A549 (cell line): ENCODE measurements around the gene ETV1. TPM values are rescaled to one million over a fixed set of nuclear protein-coding genes. Genes with fewer than 3 reads are reported as not detected.

Experiments used
- ATAC-seq, 2 experiments: fragments of 200-7000 bp in 1 of 2; fragments of >200 bp in 1 of 2; cut with Nextera tagmentation in 1 of 2; cut with Tn5 transposase in 1 of 2; 3 replicates each; pipeline versions ENCODE4 v1.8.0 to v1.9.1; 2018 to 2020; ENCODE audit warnings: mild to moderate bottlenecking in 1 of 2, moderate library complexity in 1 of 2
- CTCF ChIA-PET: fragments of 300-600 bp; sonication (Branson Sonifier 250); formaldehyde crosslinking; extraction: SDS; loops from one replicate; lab custom pipeline; 2021; ENCODE audit warnings: antibody characterized with exemption, inconsistent platforms; lab: Yijun Ruan, JAX
- POLR2A ChIA-PET: fragments of 350-600 bp; formaldehyde crosslinking; extraction: SDS; loops from one replicate; lab custom pipeline; 2021; ENCODE audit warnings: antibody characterized with exemption, inconsistent platforms; lab: Yijun Ruan, JAX
- DNase-seq, 2 experiments: peaks; one replicate each; pipeline versions ENCODE4 v3.0.0 to v3.0.0-alpha.2; 2011 to 2016; ENCODE audit warnings: low read depth in 1 of 2, low spot score in 1 of 2
- FAIRE-seq: peaks from 2 replicates; lab custom pipeline; 2011; peaks lifted over from hg19 to GRCh38; lab: Jason Lieb, UNC
- H3K27ac ChIP-seq, 2 experiments: fragments of >200 bp; sonication (Bioruptor Twin); formaldehyde crosslinking; 3 replicates each; pipeline ENCODE4 v1.5.1; 2016 to 2017
- H3K4me1 ChIP-seq: fragments of >200 bp; sonication (Bioruptor Twin); formaldehyde crosslinking; 3 replicates; pipeline ENCODE4 v1.6.1; 2016
- H3K4me2 ChIP-seq: fragments of >200 bp; sonication (Bioruptor Twin); formaldehyde crosslinking; 3 replicates; pipeline ENCODE4 v1.6.1; 2016
- H3K4me3 ChIP-seq: fragments of >200 bp; sonication (Bioruptor Twin); formaldehyde crosslinking; 3 replicates; pipeline ENCODE4 v1.5.1; 2016
- H3K9me3 ChIP-seq: fragments of >200 bp; sonication (Bioruptor Twin); formaldehyde crosslinking; 3 replicates; pipeline ENCODE4 v1.6.1; 2016
- ATOH8 ChIP-seq: fragments of 250-450 bp; sonication (Bioruptor Pico); IDR thresholded peaks from 2 replicates; pipeline ENCODE4 v1.5.0; 2020; ENCODE audit warnings: low read depth, mild to moderate bottlenecking, moderate library complexity
- BCL3 ChIP-seq: fragments of >200 bp; sonication (Bioruptor Twin); formaldehyde crosslinking; IDR thresholded peaks from 3 replicates; pipeline ENCODE4 v1.6.1; 2016
- CBX2 ChIP-seq: fragments of 200-600 bp; sonication (generic); IDR thresholded peaks from 2 replicates; pipeline ENCODE4 v1.6.1; 2016; ENCODE audit warnings: low read depth, mild to moderate bottlenecking, borderline replicate concordance
- CEBPB ChIP-seq, 2 experiments: fragments of >200 bp in 1 of 2; sonication (Bioruptor Twin) in 1 of 2; formaldehyde crosslinking in 1 of 2; IDR thresholded peaks; 2 replicates each; pipeline ENCODE4 v1.6.1; 2012 to 2016
- CHD4 ChIP-seq: fragments of 200-600 bp; sonication (generic); IDR thresholded peaks from 2 replicates; pipeline ENCODE4 v1.6.1; 2016; ENCODE audit warnings: antibody characterized with exemption, mild to moderate bottlenecking, borderline replicate concordance
- CTCF ChIP-seq: fragments of >200 bp; sonication (Bioruptor Twin); formaldehyde crosslinking; IDR thresholded peaks from 3 replicates; pipeline ENCODE4 v1.5.1; 2016
- E2F6 ChIP-seq: IDR thresholded peaks from 2 replicates; pipeline ENCODE4 v1.6.1; 2012; ENCODE audit warnings: low read depth, borderline replicate concordance
- EHF ChIP-seq: fragments of 250-450 bp; sonication (Bioruptor Pico); IDR thresholded peaks from 2 replicates; pipeline ENCODE4 v1.5.0; 2020; ENCODE audit warnings: mild to moderate bottlenecking
- ELK1 ChIP-seq: fragments of 150-350 bp; IDR thresholded peaks from 2 replicates; pipeline ENCODE4 v1.6.1; 2014; ENCODE audit warnings: low read depth, mild to moderate bottlenecking, low read length
- FOXS1 ChIP-seq: fragments of 250-450 bp; sonication (Bioruptor Pico); IDR thresholded peaks from 2 replicates; pipeline ENCODE4 v1.5.0; 2020; ENCODE audit warnings: mild to moderate bottlenecking, moderate library complexity
- HDAC2 ChIP-seq: fragments of 200-600 bp; sonication (generic); IDR thresholded peaks from 2 replicates; pipeline ENCODE4 v1.6.1; 2016
- HOXA7 ChIP-seq: fragments of 250-450 bp; sonication (Bioruptor Pico); IDR thresholded peaks from 2 replicates; pipeline ENCODE4 v1.5.0; 2020; ENCODE audit warnings: mild to moderate bottlenecking, moderate library complexity
- HOXB5 ChIP-seq: fragments of 250-450 bp; sonication (Bioruptor Pico); IDR thresholded peaks from 2 replicates; pipeline ENCODE4 v1.5.0; 2020; ENCODE audit warnings: mild to moderate bottlenecking, moderate library complexity
- JUNB ChIP-seq: fragments of >200 bp; sonication (Bioruptor Twin); formaldehyde crosslinking; IDR thresholded peaks from 2 replicates; pipeline ENCODE4 v1.6.1; 2016
- MAX ChIP-seq: IDR thresholded peaks from 2 replicates; pipeline ENCODE4 v1.6.1; 2012
- MAZ ChIP-seq: fragments of 150-350 bp; IDR thresholded peaks from 2 replicates; pipeline ENCODE4 v1.6.1; 2014; ENCODE audit warnings: antibody characterized with exemption, low read depth, low read length, borderline replicate concordance
- NPAS2 ChIP-seq: fragments of 250-450 bp; sonication (Bioruptor Pico); IDR thresholded peaks from 2 replicates; pipeline ENCODE4 v1.8.0; 2022; ENCODE audit warnings: mild to moderate bottlenecking, moderate library complexity, borderline replicate concordance
- NR3C1 ChIP-seq: fragments of >200 bp; sonication (Bioruptor Twin); formaldehyde crosslinking; IDR thresholded peaks from 3 replicates; pipeline ENCODE4 v1.6.1; 2017
- POLR2A ChIP-seq: IDR thresholded peaks from 2 replicates; pipeline ENCODE4 v1.6.1; 2012; ENCODE audit warnings: mild to moderate bottlenecking, low read length
- REST ChIP-seq: fragments of 200-600 bp; sonication (generic); IDR thresholded peaks from 2 replicates; pipeline ENCODE4 v1.6.1; 2016; ENCODE audit warnings: antibody characterized with exemption, mild to moderate bottlenecking, moderate library complexity
- RFX5 ChIP-seq: fragments of 450-650 bp; IDR thresholded peaks from 2 replicates; pipeline ENCODE4 v1.7.1; 2014; ENCODE audit warnings: antibody characterized with exemption, mild to moderate bottlenecking, moderate library complexity
- RNF2 ChIP-seq: fragments of 200-600 bp; sonication (generic); IDR thresholded peaks from 2 replicates; pipeline ENCODE4 v1.6.1; 2016; ENCODE audit warnings: low read depth, mild to moderate bottlenecking, antibody characterized with exemption, moderate library complexity, borderline replicate concordance
- SREBF2 ChIP-seq: fragments of 450-650 bp; IDR thresholded peaks from 2 replicates; pipeline ENCODE4 v1.6.1; 2014; ENCODE audit warnings: mild to moderate bottlenecking, moderate library complexity
- TFCP2L1 ChIP-seq: fragments of 250-450 bp; sonication (Bioruptor Pico); IDR thresholded peaks from 2 replicates; pipeline ENCODE4 v1.5.0; 2021; ENCODE audit warnings: mild to moderate bottlenecking
- TP53 ChIP-seq: fragments of 250-450 bp; sonication (Bioruptor Pico); IDR thresholded peaks from 2 replicates; pipeline ENCODE4 v1.5.0; 2021; ENCODE audit warnings: mild to moderate bottlenecking, moderate library complexity
- USF2 ChIP-seq: fragments of 450-650 bp; IDR thresholded peaks from 2 replicates; pipeline ENCODE4 v1.6.1; 2014; ENCODE audit warnings: antibody characterized with exemption
- ZFP36 ChIP-seq: fragments of 450-650 bp; IDR thresholded peaks from 2 replicates; pipeline ENCODE4 v1.6.1; 2014; ENCODE audit warnings: borderline replicate concordance; ENCODE audit not compliant: partially characterized antibody
- WGBS: methylation state at CpG from one replicate; pipeline ENCODE4 v1.1.6; 2017; ENCODE audit errors: missing lambda C conversion rate; 5-methylcytosine and 5-hydroxymethylcytosine counted together
- polyA plus RNA-seq, 4 experiments: library from polyadenylated mRNA; depleted of rRNA in 3 of 4; stranded (reverse); fragments of >200 nt; fragmentation: RNase III in 1 of 4; extraction: RNeasy Plus Mini Kit Qiagen cat#74134 plus additional on column Dnase treatment in 1 of 4; gene quantifications; 2 replicates in 3 of 4; 3 replicates in 1 of 4; pipeline ENCODE4 v1.2.3, GENCODE V29; 2011 to 2017

Gene ETV1
- polyA plus RNA-seq, 2 of the 4 experiments (the other 2 are of a cell fraction) = 1.3 to 6.2 TPM

- no peak for TF ChIP-seq E2F6
- TF ChIP-seq ZFP36 = no peak
- TF ChIP-seq EHF (CRISPR knock-in tag) = no peak
- TF ChIP-seq REST = no peak
- TF ChIP-seq CEBPB (IDR thresholded peaks at IDR 0.05) = no peak
- no peak for TF ChIP-seq CHD4
- no peak for TF ChIP-seq HOXA7
- no peak for TF ChIP-seq MAX
- TF ChIP-seq BCL3 = no peak
- TF ChIP-seq MAZ = no peak
- TF ChIP-seq FOXS1 (CRISPR knock-in tag) = no peak
- TF ChIP-seq RNF2 = no peak
- TF ChIP-seq JUNB = no peak
- TF ChIP-seq HDAC2 = no peak
- no peak for TF ChIP-seq CTCF
- no peak for TF ChIP-seq TP53 (CRISPR knock-in tag)
- TF ChIP-seq CBX2 = no peak
- no peak for TF ChIP-seq TFCP2L1 (CRISPR knock-in tag)
- no peaks in the 10 kb centered on the region for H3K9me3 ChIP-seq
- DNase-seq = no peak
- H3K4me3 ChIP-seq = no peak overlapping the region
- no peak for ATAC-seq
- ChIA-PET CTCF (no interaction called here), POLR2A (no interaction called here)
- 10% methylated on average over 4 of the region's 4 CpGs for WGBS
- FAIRE-seq = no peak
- no peak overlapping the region for H3K4me2 ChIP-seq
- H3K4me1 ChIP-seq = no peaks in the 10 kb centered on the region
- no peak overlapping the region for H3K27ac ChIP-seq
These were observed 33.9 kb upstream of the ETV1 start for GRCh38 chr7:14023342-14023741.

- POLR2A ChIA-PET = no interaction called here
- H3K4me3 ChIP-seq = no peak overlapping the region
- peak in 1 of 2 experiments; percentile 2 for DNase-seq
- no peak for FAIRE-seq
- H3K4me1 ChIP-seq = no peaks in the 10 kb centered on the region
- no peak overlapping the region for H3K27ac ChIP-seq
- WGBS = 11% methylated on average over 3 of the region's 3 CpGs
- CTCF ChIA-PET = interaction anchor here (1.4 kb wide), 1 partner anchor 31 kb away, joined by 4 read pairs; the partner anchor contains the start of gene ETV1
- no peaks in the 10 kb centered on the region for H3K9me3 ChIP-seq
- no peak overlapping the region for H3K4me2 ChIP-seq
- ATAC-seq = no peak
- no peak for TF ChIP-seq ATOH8 (CRISPR knock-in tag)
- TF ChIP-seq JUNB = no peak
- no peak for TF ChIP-seq TP53 (CRISPR knock-in tag)
- TF ChIP-seq NR3C1 = no peak
- no peak for TF ChIP-seq ZFP36
- no peak for TF ChIP-seq SREBF2
- no peak for TF ChIP-seq NPAS2 (CRISPR knock-in tag)
- no peak for TF ChIP-seq POLR2A
- no peak for TF ChIP-seq RFX5
- no peak for TF ChIP-seq USF2
- TF ChIP-seq FOXS1 (CRISPR knock-in tag) = no peak
- TF ChIP-seq ELK1 = no peak
- TF ChIP-seq HOXB5 (CRISPR knock-in tag) = no peak
These were observed 31.6 kb upstream of the ETV1 start for GRCh38 chr7:14021069-14021468.
